Fibroblast of lung (primary cell): ENCODE data around the gene NR2E3. TPM values are rescaled to one million over a fixed set of nuclear protein-coding genes. Genes with fewer than 3 reads are reported as not detected.
A peak's percentile ranks its signal among the peaks of the same experiment; 100 is the strongest.

ENCODE experiments used
- DNase-seq, 2 donors: peaks; one replicate each; pipeline versions ENCODE4 v3.0.0 to v3.0.0-alpha.2; 2010; ENCODE audit warnings: low read depth in 2 of 2
- H2AFZ ChIP-seq: 2 replicates; pipeline ENCODE4 v1.5.1; 2012; ENCODE audit warnings: low read length, control low read depth, inconsistent platforms
- H3K27ac ChIP-seq: 2 replicates; pipeline ENCODE4 v1.5.1; 2011; ENCODE audit warnings: low read length, control low read depth; ENCODE audit not compliant: insufficient read depth
- H3K27me3 ChIP-seq: 2 replicates; pipeline ENCODE4 v1.5.1; 2011; ENCODE audit warnings: mild to moderate bottlenecking, low read length; ENCODE audit not compliant: control insufficient read depth, insufficient read depth
- H3K36me3 ChIP-seq: 2 replicates; pipeline ENCODE4 v1.5.1; 2011; ENCODE audit warnings: low read length; ENCODE audit not compliant: control insufficient read depth, insufficient read depth
- H3K4me1 ChIP-seq: 2 replicates; pipeline ENCODE4 v1.5.1; 2011; ENCODE audit warnings: low read length; ENCODE audit not compliant: control insufficient read depth, insufficient read depth; ENCODE audit errors: extremely low read depth
- H3K4me2 ChIP-seq: 2 replicates; pipeline ENCODE4 v1.5.1; 2011; ENCODE audit warnings: low read length, control low read depth; ENCODE audit not compliant: insufficient read depth; ENCODE audit errors: extremely low read depth
- H3K4me3 ChIP-seq, 4 experiments: fragments of 200-600 bp in 1 of 4; sonication (generic) in 1 of 4; replicated peaks in 1 of 4; 2 replicates each; pipeline ENCODE4 v1.5.1; 2011 to 2016; ENCODE audit warnings: low read length in 4 of 4, low read depth in 3 of 4, mild to moderate bottlenecking in 3 of 4, control low read depth in 2 of 4, inconsistent platforms in 1 of 4, mixed read lengths in 1 of 4; ENCODE audit not compliant: insufficient read depth in 1 of 4; ENCODE audit errors: control extremely low read depth in 1 of 4
- H3K79me2 ChIP-seq: 2 replicates; pipeline ENCODE4 v1.5.1; 2012; ENCODE audit warnings: mild to moderate bottlenecking, low read length, inconsistent platforms; ENCODE audit not compliant: control insufficient read depth, insufficient read depth
- H3K9ac ChIP-seq: 2 replicates; pipeline ENCODE4 v1.5.1; 2011; ENCODE audit warnings: mild to moderate bottlenecking, low read length, control low read depth; ENCODE audit not compliant: insufficient read depth
- H3K9me3 ChIP-seq: 2 replicates; pipeline ENCODE4 v1.5.1; 2012; ENCODE audit warnings: low read depth, low read length; ENCODE audit not compliant: control insufficient read depth, insufficient read depth
- H4K20me1 ChIP-seq: 2 replicates; pipeline ENCODE4 v1.5.1; 2011; ENCODE audit warnings: low read length; ENCODE audit not compliant: control insufficient read depth, insufficient read depth; ENCODE audit errors: extremely low read depth
- EZH2 ChIP-seq: IDR thresholded peaks from 2 replicates; pipeline ENCODE4 v1.5.1; 2012; ENCODE audit warnings: low read length, control low read depth, mild to moderate bottlenecking; ENCODE audit errors: missing control alignments
- polyA plus RNA-seq, 2 donors: library from polyadenylated mRNA; depleted of rRNA in 1 of 2; stranded (reverse) in 1 of 2; unstranded in 1 of 2; fragments of >200 nt; gene quantifications; 2 replicates each; pipeline ENCODE4 v1.2.1, GENCODE V29; 2011 to 2012; ENCODE audit warnings: missing spikeins in 1 of 2
- total RNA-seq: library from RNA; depleted of rRNA; stranded (reverse); fragments of >200 nt; gene quantifications from 2 replicates; pipeline ENCODE4 v1.2.1, GENCODE V29; 2014
- TF ChIP-seq, protein P1 (sequence below), 2 donors: IDR thresholded peaks in 1 of 2; conservative IDR thresholded peaks in 1 of 2; 1 replicate in 1 of 2; 2 replicates in 1 of 2; pipeline ENCODE4 v1.5.1; 2011 to 2012; ENCODE audit warnings: low read length in 2 of 2, control low read depth in 1 of 2, inconsistent platforms in 1 of 2, low read depth in 1 of 2, mild to moderate bottlenecking in 1 of 2

Gene NR2E3
- total and polyA plus RNA-seq, 2 donors (not counting 1 experiment from before 2014, with no cell fraction given): 0.08 to 1.3 TPM

DNA sequence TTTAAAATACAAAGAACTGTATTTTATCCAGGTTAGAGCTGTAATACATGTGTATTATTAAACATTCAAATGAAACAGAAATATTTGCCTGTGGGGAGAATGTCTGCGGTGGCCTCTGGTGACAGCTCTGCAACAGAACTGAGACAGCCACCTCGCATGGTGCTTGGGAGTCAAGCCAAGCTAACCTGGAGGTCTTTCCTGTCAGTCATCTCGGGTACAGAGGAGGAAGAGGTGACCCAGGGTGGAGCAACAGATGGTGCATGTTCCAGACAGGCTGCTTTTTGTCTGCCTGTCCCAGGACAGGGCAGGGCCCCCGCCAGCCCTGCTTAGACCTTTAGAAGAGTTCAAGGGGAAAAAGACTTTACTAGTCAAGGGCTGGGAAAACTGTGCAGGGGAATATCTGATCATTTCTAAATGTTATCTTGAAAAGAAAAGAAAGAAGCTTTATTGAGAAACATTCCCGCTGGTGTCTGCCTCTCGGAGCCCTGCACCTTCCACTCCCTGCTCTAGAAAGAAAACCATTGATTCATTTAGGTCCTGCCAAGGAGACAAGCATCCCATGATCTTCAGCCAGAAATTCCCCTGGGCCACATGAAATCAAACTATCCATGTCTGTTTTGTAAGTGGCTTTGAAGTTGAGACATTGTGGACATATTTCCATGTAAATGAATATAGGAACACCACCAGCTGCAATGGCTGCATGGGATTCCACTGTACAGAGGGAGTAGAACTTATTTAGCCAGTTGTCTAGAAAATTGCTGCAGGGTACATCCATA, 5.5 kb upstream of the NR2E3 start:
- no peak overlapping the region for H3K4me2 ChIP-seq
- H3K36me3 ChIP-seq: no peaks in the 10 kb centered on the region
- H3K4me3 ChIP-seq: no peak overlapping the region
- no peak overlapping the region for H3K9ac ChIP-seq
- H3K27ac ChIP-seq: no peak overlapping the region
- no peak for TF ChIP-seq EZH2
- TF ChIP-seq, protein P1, sequence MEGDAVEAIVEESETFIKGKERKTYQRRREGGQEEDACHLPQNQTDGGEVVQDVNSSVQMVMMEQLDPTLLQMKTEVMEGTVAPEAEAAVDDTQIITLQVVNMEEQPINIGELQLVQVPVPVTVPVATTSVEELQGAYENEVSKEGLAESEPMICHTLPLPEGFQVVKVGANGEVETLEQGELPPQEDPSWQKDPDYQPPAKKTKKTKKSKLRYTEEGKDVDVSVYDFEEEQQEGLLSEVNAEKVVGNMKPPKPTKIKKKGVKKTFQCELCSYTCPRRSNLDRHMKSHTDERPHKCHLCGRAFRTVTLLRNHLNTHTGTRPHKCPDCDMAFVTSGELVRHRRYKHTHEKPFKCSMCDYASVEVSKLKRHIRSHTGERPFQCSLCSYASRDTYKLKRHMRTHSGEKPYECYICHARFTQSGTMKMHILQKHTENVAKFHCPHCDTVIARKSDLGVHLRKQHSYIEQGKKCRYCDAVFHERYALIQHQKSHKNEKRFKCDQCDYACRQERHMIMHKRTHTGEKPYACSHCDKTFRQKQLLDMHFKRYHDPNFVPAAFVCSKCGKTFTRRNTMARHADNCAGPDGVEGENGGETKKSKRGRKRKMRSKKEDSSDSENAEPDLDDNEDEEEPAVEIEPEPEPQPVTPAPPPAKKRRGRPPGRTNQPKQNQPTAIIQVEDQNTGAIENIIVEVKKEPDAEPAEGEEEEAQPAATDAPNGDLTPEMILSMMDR (conservative IDR thresholded peaks at IDR 0.05 in 1 of 2, IDR thresholded peaks at IDR 0.05 in 1 of 2; ENCODE audit: low read depth in 1 of 2, low read length in 2 of 2): no peak
- peaks cover 20% of the 10 kb centered on the region for H3K4me1 ChIP-seq
- H3K9me3 ChIP-seq: no peaks in the 10 kb centered on the region
- no peaks in the 10 kb centered on the region for H3K27me3 ChIP-seq
- H2AFZ ChIP-seq: no peak overlapping the region
- no peaks in the 10 kb centered on the region for H3K79me2 ChIP-seq
- H4K20me1 ChIP-seq: no peaks in the 10 kb centered on the region
- no peak for DNase-seq

DNA sequence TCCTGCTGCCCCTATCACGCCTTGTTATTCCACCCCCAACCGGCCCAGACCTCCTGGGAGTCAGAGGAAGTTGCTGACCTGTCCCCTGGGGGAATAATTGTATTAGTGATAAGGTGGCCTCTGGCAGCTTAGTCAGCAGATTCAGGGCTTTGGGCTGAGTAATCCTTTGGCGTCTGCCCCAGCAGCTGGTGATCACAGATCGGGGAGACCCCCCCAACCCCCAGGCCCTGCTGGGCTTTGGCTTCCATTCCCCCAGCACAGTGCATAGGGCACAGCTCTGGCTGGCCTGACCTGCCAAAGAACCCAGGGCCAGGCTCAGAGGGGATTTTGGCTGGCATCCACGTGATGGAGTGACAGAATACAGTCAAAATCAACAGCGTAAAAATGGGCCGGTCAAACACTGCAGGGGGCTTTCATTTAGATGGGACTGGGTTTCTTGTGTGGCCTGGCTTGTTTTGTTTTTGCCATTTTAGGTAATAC, 3.9 kb upstream of the NR2E3 start:
- no peak overlapping the region for H3K27ac ChIP-seq
- H4K20me1 ChIP-seq: no peaks in the 10 kb centered on the region
- no peaks in the 10 kb centered on the region for H3K27me3 ChIP-seq
- no peak overlapping the region for H3K4me3 ChIP-seq
- H3K4me2 ChIP-seq: no peak overlapping the region
- TF ChIP-seq, protein P1 (conservative IDR thresholded peaks at IDR 0.05 in 1 of 2, IDR thresholded peaks at IDR 0.05 in 1 of 2; ENCODE audit: low read depth in 1 of 2, low read length in 2 of 2): no peak
- TF ChIP-seq EZH2: no peak
- H3K79me2 ChIP-seq: no peaks in the 10 kb centered on the region
- H3K4me1 ChIP-seq: peaks cover 16% of the 10 kb centered on the region
- no peaks in the 10 kb centered on the region for H3K36me3 ChIP-seq
- H3K9me3 ChIP-seq: no peaks in the 10 kb centered on the region
- H3K9ac ChIP-seq: no peak overlapping the region
- peak; percentile 52 to 56 for DNase-seq
- H2AFZ ChIP-seq: no peak overlapping the region

DNA sequence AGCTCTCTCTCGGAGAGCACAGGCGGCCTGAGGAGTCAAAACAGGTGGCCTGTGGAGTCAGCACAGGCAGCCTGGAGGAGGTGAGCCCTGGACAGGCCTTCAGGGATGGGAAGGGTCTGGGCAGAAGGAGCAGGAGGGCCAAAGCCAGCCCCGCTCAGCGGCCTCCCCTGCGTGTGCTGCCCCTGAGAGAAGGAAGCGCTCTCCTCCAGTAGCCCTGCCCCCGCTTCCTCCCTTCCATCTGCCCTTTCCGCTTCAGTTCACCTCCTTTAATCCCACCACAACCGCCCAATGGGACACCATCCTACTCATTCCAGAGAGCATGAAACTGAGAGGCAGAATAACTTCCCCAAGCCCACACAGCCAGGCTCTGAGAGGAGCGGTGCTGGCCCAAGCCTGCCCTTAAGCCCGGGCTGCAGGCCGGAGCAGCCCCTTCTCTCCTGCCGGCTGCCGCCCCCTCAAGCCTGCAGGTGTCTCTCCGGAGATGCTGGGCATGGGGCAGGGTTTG, 3.2 kb upstream of the NR2E3 start:
- H3K27ac ChIP-seq: no peak overlapping the region
- peaks cover 16% of the 10 kb centered on the region for H3K4me1 ChIP-seq
- no peak overlapping the region for H3K4me2 ChIP-seq
- H3K27me3 ChIP-seq: no peaks in the 10 kb centered on the region
- H3K36me3 ChIP-seq: no peaks in the 10 kb centered on the region
- H2AFZ ChIP-seq: no peak overlapping the region
- H3K4me3 ChIP-seq: no peak overlapping the region
- peak in 1 of 2 donors; percentile 26 for DNase-seq
- no peaks in the 10 kb centered on the region for H3K9me3 ChIP-seq
- no peak for TF ChIP-seq EZH2
- TF ChIP-seq, protein P1 (conservative IDR thresholded peaks at IDR 0.05 in 1 of 2, IDR thresholded peaks at IDR 0.05 in 1 of 2; ENCODE audit: low read depth in 1 of 2, low read length in 2 of 2): no peak
- no peaks in the 10 kb centered on the region for H3K79me2 ChIP-seq
- H4K20me1 ChIP-seq: no peaks in the 10 kb centered on the region
- H3K9ac ChIP-seq: no peak overlapping the region
